ENCODE results near the gene MYLK.
A peak's percentile ranks its signal among the peaks of the same experiment; 100 is the strongest.
"Not testable (repeated sequence)": the region's sequence is repeated elsewhere in the genome, so short reads cannot be mapped to it uniquely, and the experiment has no call there.

MYLK gene

GRCh38 chr3:123611674-123612073, 272.5 kb downstream of the MYLK start:
- FAIRE-seq, result not testable (repeated sequence)

GRCh38 chr3:123611082-123611481, 273.1 kb downstream of the MYLK start:
- no peak for FAIRE-seq

DNA sequence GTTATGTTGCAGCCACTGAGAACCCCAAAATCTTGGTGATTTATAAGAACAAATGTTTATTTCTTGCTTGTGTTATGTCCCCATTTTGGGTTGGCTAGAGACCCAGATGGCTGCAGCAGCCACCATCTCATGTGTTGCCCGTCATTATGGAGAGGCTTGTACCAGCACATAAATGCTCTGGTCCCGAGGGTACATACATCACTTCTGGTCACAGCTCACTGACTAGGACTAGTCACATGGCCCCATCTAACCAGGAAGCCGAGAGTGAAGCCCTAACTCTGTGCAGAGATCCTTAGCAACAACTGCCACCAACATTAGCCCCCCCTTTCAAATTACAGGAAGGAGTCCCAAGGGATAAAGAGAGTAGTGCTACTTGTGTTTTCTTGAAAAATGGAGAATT, 273.8 kb downstream of the MYLK start:
- FAIRE-seq, result no peak

DNA sequence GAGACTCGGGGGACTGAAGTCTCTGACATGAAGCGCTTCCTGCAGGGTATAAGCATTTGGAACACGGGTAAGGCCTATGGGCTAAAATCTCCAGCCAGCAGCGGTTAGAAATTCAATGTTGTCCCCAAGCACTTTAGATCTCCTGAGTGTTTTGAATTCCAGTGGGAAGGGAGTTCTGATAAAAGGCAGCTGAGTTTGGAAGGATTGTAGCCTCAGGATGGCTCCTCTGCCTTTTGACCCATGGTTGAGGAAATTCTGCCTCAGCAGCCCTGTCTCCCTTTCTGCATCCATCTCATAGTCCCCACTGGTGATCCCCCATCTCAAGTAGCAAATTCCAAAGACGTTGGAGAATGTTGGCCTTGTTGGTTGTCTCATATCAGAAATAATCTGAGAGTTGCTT, 275.1 kb downstream of the MYLK start:
- no peak for FAIRE-seq

GRCh38 chr3:123608263-123608937, 275.7 kb downstream of the MYLK start:
- FAIRE-seq, result no peak

DNA sequence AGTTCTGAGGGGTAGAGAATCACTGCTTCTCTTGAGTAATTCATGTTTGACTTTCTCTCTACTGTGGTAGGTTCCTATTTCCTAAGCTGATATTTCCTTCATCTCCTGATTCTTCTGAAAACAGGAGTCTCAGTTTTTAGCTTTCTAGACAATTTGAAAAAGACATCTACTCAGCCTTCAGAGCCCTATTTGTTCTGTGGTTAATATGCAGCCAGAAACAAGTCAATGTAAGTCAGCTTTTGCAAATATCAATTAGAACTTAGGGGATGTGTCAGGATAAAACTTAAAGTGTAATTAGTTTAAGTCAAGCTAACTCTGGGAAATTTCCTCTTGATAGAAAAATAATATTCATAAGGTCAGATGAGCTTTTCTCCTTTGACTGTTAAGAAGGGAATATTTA, 277.6 kb downstream of the MYLK start:
- peak; percentile 69 for FAIRE-seq

DNA sequence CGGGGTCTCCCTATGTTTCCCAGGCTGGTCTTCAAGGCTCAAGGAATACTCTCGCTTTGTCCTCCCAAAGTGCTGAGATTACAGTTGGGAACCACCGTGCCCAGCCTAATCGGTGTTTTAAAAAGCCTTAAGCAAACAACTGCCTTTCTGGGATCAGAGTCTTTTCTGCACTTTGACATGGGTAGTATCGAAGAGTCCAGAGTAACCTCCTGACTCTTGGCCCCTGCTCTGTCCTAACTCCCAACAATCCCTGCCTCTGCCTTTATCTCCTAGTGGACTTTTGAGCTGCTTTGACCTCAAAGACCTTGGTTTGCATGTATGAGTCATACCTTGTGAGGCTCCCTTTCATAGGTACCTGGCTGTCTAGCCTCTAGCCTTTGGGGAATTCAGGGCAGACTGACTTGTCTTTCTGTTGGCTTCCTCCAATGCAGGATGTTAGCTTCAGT, 278.3 kb downstream of the MYLK start:
- FAIRE-seq, result no peak

DNA sequence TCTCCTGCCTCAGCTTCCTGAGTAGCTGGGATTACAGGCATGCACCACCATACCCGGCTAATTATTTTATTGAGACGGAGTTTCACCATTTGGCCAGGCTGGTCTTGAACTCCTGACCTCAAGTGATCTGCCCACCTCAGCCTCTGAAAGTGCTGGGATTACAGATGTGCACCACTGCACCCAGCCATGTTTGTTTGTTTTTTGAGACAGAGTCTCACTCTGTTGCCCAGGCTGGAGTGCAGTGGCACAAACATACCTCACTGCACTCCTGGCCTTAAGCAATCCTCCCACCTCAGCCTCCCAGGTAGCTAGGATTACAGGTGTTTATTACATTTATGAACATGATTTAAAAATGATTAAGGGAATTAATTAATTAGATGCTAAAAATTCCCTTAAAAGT, 281.0 kb downstream of the MYLK start:
- not testable (repeated sequence) for FAIRE-seq

DNA sequence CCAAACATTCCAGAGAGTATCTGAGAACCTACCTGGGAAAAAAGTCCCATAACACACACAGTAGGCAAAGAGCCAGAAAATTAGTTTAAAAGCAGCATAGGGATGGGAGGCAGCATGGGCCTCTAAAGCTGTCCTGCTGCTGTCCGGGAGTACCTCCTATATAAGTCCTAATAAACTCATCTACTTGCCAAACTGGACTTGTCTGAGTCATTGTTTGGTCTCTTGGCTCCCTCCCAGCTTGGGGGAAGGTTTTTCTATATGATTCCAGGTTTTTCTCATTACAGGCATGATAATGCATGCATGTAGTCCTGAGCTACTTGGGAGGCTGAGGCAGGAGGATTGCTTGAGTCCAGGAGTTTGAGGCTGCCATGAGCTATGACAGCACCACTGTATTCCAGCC, 281.8 kb downstream of the MYLK start:
- FAIRE-seq, result no peak

DNA sequence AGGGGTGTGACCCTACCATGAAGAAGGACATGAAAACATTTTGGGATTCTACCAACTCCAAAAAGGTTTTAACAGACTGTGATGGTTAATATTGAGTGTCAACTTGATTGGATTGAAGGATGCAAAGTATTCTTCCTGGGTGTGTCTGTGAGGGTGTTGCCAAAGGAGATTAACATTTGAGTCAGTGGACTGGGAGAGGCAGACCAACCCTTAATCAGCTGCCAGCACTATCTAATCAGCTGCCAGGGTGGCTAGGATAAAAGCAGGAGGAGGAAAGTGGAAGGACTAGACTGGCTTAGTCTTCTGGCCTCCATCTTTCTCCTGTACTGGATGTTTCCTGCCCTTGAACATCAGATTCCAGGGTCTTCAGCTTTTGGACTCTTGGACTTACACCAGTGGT, 283.3 kb downstream of the MYLK start:
- FAIRE-seq, result not testable (repeated sequence)

- no peak for FAIRE-seq
Observed at GRCh38 chr3:123597561-123597960, 286.6 kb downstream of the MYLK start.

DNA sequence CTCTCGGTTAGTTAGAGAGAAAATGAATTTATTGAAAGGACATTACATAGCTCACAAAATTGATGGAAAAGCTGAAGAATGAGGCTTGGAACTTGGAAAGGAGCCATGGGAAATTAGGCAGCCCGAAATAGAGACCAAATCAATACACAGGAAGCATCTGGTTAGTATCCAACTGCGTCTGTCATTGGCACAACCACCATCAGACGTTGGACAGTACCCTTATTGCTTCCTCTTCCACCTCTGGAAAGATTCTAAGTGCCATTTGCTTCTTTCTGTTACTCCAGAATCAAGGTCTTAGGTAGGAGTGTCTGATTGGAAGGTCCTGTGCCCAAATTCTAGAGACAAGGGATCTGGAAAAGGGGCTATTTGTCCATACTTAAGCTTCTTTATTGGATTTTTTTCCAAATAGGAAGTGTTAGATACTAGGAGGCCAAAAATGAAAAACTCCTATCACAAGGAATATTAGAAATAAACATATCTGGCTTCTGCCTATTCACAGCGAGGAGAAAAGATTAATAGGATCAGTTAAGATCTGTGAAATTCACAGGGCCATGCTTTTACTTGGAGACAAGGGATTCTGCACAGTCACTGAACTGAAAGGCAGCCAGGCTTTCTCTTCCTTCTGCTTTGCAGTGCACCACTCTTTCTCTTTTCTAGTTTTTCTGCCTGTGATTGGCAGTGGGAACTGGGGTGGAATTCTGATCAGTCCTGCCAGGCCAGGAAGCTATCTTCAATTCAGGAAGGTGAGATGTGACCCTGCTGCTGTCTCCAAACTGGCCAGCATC, 288.5 kb downstream of the MYLK start:
- no peak for FAIRE-seq

GRCh38 chr3:123593381-123593780, 290.8 kb downstream of the MYLK start:
- peak; percentile 5 for FAIRE-seq

DNA sequence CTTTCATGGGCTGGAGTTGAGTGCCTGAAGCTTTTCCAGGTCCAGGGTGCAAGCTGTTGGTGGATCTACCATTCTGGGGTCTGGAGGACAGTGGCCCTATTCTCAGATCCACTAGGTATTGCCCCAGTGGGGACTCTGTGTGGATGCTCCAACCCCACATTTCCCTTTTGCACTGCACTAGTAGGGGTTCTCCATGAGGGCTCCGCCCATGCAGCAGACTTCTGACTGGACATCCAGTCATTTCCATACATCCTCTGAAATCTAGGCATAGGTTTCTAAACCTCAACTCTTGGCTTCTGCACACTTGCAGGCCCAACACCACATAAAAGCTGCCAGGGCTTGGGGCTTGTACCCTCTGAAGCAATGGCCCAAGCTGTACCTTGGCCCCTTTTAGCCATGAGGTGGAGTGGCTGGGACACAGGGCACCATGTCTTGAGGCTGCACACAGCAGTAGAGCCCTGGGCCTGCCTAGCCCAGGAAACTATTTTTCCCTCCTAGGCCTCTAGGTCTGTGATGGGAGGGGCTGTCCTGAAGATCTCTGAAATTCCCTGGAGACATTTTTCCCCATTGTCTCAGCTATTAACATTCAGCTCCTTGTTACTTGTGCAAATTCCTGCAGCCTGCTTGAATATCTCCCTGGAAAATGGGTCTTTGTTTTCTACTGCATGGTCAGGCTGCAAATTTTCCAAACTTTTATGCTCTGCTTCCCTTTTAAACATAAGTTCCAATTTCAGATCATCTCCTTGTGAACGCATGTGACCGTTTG, 293.3 kb downstream of the MYLK start:
- FAIRE-seq, result no peak

GRCh38 chr3:123587401-123587800, 296.7 kb downstream of the MYLK start:
- FAIRE-seq, result no peak

DNA sequence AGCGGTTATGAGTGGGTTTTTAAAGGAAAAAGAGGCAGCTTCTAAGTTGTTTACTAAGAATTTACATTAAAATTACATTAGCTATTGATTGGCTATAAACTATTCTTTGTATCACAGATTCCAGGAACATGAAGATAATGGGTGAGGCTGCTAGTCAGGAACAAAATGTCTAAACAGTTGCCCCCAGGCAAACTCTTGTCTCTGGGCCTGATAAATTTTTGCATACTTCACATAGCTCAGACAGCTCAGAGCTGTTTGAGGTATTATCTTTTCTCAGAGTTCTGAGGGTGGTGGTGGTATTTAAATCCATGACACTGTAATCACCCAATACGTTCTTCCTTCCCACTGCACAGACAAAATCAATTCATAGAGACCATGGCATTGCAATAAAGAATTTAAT, 297.2 kb downstream of the MYLK start:
- no peak for FAIRE-seq

DNA sequence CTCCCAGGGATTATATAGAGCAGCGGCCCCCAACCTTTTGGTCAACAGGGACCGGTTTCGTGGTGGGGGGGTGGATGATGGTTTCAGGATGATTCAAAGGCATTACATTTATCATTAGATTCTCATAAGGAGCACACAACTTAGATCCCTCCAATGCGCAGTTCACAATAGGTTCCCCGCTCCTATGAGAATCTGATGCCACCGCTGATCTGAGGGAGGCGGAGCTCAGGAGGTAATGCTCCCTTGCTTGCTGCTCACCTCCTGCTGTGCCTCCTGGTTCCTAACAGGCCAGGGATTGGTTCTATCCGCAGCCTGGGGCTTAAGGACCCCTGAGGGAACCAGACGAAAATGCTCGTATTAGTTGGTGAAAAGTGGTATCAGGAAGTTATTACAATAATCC, 298.0 kb downstream of the MYLK start:
- FAIRE-seq, result no peak

GRCh38 chr3:123584988-123585937, 298.9 kb downstream of the MYLK start, which contains the start of gene HACD2:
Gene HACD2, minus strand, starts transcription at chr3:123585053. Its CDS starts 26 bp downstream, at chr3:123585027.
- FAIRE-seq, result peak; percentile 51

DNA sequence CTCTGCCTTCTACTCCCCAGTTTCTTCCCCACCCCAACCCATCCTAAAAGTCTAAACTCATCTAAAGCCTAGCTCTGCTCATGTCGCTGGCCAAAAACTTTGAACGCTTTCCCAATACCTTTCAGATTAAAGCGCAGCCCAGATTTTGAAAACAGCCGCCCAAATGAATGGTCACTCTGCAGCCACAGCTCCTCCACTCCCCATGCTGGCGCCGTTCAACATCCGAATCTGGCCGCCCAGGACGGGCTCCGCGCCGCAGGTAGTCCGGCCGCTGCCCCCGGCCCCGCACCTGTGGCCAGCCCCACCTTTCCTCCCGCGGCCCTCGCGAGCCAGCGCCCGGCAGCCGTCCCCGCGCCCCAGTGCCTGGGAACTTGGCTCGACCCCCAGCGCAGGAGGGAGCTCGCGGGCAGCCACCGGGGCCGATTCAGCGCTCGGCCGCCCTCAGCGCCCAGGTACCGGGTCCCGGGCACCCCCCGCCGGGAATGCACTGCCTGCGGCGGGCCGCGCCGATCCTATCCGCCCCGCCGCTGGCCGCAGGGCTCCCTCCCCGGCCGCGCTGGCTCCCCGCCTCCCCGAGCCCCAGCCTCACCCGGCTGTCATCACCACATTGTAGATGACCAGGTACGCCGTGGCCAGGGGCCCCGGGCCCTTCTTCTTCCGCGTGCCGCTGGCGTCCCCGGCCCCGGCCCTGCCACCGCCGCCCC, 299.7 kb downstream of the MYLK start:
- no peak for FAIRE-seq

DNA sequence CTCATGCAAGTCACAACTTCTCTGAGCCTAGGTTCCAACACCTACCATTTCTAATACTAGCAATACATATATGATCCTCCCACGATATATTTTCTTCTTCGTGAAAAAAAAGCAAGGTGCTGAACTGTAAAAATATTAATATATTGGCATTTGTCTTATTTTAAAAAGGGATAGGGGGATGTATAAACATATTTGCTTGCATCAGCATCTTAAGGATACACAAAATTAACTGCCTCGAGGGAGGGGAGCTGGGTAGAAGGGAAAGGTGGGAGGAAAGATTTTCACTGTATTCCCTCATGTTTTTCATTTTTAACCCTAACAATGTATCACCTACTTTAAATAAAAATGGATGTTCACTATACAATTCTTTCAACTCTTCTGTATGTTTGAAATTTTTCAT, 300.6 kb downstream of the MYLK start:
- no peak for FAIRE-seq

GRCh38 chr3:123582315-123582714, 301.8 kb downstream of the MYLK start:
- FAIRE-seq, result no peak

DNA sequence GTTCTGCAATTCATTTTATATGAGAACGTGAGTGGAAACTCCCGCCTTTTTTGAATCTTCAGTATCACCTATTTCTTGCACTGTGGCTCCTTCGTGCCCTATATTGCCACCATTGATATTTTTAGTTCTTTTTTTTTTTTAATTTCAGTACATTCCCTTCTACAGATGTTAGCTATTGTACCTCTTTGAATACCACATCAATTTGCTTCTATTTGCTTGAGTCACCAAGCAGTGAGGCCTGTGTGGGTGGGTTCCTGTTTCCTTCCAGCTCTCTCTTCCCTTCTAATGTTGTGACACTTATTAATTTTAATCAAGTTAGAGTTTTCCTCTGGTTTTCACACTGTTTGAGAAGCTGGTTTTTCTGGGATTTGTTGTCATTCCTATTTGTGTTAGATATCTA, 308.0 kb downstream of the MYLK start:
- FAIRE-seq, result no peak

All from islet of Langerhans (tissue), 1 donor.